Posterior cingulate gyrus (tissue), 11 donors: ENCODE measurements around the gene CCDC40.
A peak's percentile ranks its signal among the peaks of the same experiment; 100 is the strongest.

ENCODE experiments used
- DNase-seq, 10 donors: peaks; one replicate each; pipeline versions ENCODE4 v3.0.0 to v3.0.0-alpha.2; 2020 to 2021; ENCODE audit warnings: mixed read lengths in 3 of 10
- intact Hi-C: fragments of 100-400 bp; cut with DNase I; formaldehyde crosslinking; loops from one replicate; pipeline ENCODE4 v1.15.1; 2023

CCDC40 gene

DNA sequence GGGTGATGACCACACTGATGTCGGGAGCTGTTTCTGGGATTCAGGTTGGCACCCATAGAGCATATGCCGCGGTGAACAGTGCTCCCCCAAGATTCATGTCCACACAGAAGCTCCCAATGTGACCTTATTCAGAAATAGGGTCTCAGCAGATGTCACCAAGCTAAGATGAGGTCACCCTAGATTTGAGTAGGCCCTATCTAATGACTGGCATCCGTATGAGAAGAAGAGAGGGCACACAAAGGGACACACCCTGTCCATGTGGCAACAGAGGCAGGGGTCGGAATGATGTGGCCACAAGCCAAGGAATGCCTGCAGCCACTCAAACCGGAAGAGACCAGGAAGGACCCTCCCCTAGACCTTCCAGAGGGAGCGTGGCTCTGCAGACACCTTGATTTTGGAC, 36.3 kb upstream of the CCDC40 start:
- DNase-seq, result no peak
- intact Hi-C loops, result no loop called here

DNA sequence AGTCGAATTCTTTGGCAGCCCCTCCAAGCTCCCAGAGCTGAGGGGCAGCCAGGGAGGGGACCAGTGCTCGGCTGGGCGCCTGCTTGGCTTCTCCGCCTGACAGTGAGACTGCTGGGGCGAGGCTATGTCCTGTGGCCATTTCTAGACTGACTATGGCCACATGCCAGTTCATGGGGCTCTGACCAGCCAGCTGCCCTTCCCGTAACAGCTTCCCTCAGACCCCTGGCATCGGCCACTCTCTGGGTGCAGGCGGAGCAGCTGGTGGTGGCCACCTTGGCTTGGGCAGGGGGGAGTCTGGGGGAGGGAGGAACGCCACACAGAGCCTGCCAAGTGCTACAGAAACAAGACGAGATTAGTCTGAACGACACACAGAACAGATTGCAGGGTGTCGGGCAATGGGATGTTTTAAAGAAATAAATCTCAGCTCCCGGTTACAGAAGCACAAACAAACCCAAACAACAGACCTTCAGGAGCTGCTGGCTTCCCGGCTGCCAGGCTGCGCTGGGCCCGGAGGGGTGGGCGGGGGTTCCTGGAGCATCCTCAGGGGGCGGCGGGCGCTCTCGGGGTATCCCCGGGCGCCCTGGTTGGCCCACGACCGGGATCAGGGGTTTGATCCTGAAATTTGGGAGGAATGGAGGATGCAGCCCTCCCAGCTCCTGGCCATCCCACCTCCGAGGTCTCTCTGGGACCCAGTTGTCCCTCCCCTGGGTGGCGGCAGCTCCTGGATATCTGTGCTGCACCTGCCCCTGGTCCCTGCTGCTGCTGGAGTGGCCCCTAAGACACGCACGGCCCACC, 35.3 kb upstream of the CCDC40 start:
- DNase-seq, result no peak
- intact Hi-C loops, result no loop called here

DNA sequence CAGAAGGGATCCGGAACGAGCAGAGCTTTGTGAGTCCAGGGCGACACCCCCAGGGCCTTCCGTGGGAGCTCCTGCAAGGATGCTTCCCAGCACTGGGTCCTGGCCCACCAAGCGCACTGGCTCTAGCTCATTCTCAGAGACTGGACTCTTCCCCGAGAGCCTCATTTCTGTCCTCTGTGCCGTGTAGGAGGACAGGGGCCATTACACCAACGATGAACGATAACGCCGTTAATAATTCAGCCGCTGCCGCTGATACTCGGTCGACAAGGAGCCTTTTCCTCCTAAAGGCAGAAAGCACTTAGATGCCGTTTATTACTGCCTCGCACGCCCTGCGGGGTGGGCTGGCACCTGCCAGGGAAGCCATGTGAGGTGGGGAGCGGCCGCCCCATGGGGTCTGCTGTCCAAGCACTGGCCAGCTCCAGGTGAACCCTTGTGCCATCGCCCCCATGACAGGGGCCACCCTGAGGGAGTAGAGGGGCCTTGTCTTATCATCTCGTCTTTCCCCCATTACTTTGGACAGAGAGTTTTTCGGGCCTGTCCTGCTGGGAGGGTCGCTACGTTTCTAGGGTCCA, 34.3 kb upstream of the CCDC40 start:
- intact Hi-C loops, result no loop called here
- no peak for DNase-seq

DNA sequence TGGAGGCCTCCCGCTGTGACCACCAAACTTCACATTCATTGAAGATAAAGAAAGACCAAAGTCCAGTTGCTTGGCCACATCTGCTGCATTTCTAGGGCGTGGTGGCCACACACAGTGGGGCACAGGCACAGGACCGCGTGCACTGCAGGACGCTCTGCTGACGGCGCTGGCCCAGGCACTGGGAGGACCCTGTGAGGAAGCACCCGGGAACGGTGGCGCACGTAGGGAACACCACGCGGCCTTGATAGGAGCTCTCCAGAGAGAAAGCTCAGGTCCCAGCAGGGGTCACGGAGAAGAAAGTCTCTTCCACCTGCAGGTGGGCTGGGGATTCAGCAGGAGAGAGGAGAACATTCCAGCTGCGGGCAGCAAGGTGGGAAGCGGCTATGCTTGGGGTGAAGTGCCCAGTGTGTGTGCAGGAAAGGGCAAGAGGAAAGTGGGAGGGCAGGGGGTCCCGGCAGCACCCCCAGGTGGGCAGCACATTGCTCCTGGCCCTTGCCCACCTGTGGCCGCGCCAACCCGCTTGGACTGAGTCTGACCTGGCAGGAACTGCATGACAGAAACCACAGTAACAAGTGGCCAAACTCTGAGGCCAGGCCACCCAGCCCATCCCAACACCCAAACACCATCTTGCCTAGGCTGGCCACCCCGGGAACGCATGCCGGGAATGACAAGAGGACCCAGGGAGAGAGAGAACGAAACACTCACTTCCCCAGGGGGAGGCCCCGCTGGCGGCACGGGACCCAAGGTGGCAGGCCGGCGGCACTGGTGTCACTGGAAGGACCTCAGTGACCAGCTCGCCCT, 33.6 kb upstream of the CCDC40 start:
- no peak for DNase-seq
- intact Hi-C loops, result no loop called here

DNA sequence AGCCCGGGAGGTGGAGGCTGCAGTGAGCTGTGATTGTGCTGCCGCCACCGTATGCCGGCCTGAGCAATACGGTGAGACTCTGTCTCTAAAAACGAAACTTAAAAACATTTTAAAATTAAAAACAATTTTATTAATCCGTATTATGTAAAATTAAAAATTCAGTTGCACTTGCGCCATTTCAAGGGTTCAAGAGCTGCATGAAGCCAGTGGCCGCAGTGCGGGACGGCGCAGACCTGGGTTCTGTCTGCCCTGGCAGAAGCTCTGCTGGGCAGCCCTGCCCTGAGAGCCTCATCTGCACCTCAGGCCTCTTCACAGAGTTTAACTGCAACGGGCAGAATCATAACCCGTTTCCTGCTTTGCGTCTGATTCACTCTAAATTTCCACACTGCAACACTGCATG, 32.5 kb upstream of the CCDC40 start:
- no peak for DNase-seq
- intact Hi-C loops, result no loop called here

DNA sequence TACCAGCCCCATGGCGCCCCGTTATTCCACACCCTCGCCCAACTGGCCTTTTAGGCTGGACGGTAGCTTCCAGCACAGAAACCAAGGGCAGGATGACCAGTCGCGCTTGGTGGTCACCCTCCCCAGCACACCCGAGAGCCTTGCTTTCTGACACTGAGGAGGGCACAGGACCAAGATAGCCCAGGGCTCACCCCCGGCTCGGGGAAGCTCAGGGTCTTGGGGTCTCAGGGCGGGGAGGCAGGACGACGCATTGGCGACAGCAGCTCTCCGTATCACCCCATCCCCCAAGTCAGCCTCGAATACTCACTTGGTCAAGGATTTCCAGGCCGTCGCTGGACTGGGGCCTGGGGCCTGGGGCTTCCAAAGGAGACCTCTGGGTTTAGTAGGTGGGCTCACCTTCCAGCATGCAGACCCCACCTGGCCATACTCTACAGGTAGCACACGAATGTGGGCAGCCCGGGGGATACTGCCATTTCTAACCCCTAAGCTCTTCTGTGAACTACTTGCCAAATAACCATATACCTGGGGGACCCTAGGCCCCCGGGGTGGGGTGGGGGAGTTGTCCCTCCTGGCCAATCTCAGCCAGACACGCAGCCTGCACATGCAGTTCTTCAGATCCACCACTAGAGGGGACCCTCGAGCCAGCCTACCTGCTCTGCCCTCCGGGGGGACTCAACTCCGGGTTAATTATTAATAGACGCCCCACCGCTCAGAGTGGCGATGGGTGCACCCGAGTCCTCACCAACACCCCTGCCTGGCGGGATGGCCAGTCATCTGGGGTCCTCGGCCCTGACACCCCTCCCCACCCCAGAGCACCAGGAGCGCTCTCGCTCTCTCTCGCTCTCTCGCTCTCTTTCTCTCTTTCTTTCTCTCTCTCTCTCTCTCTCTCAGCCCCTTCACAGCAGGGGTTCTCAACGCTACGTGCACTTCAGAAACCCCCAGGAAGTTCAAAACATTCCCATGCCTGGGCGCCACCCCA, 30.8 kb upstream of the CCDC40 start:
- peak in 6 of 10 donors; percentile 42 to 93 (median 53) for DNase-seq
- intact Hi-C loops, result loop anchor here (5.0 kb wide), 1 partner anchor 357 kb away; no protein-coding TSS in a partner anchor

DNA sequence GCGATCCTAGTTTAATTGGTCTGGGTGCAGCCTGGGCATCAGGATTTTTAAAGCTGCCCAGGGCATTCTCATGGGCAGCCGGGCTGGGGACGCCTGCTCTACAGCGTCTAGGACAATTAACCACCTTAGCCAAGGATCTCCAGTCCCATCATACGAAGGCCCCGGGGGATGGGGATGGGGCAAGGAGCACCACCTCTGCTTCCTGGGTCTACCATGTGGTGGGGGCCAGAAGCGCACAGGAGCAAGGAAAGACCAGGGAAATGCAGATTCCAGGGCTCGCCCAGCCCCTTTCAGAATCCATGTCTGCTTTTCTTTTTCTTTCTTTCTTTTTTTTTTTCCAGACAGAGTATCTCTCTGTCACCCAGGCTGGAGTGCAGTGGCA, 30.1 kb upstream of the CCDC40 start:
- intact Hi-C loops, result loop anchor here (5.0 kb wide), 1 partner anchor 356 kb away; no protein-coding TSS in a partner anchor

DNA sequence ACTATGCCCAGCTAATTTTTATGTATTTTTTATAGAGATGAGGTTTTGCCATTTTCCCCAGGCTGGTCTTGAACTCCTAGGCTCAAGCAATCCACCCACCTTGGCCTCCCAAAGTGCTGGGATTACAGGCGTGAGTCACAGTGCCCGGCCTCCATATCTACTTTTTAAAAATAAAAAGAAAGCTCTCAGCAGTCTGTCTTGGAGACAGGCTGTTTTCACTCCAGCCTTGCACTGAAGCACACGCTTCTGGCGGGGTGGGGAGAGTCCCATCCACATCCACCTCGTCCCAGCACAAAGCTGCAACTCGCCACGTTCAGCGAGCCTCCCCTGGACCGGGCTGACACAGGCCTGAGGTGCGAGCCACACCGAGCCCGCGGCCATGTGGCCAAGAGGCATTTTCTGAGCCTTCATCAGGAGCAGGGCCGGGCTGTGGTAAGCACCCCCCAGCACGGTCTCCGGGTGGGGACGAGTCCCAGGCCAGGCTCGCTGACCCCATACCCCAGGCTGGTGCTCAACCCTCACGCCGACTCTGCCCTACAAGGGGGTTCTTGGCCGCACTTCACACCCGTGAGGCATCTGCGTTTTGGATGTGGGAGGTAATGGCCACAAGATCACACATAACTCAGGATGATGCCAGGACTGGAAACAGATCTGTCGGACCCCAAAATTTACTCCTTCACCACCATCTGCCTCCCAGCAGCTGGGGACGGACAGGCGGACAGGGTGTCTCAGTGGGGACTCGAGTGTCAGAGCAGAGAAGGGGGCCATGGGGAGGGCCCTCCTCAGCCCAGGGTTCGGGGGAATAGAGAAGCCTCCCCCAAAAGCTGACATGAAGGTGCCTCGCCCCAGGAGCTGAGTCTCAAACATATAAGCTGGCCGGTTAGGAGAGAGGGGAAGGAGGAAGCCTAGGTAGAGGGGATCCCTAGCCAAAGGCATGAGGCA, 29.4 kb upstream of the CCDC40 start:
- DNase-seq, result no peak
- intact Hi-C loops, result loop anchor here (5.0 kb wide), 1 partner anchor 355 kb away; no protein-coding TSS in a partner anchor

More for the DNA sequence above, 30.1 kb upstream of the CCDC40 start:
- no peak for DNase-seq

DNA sequence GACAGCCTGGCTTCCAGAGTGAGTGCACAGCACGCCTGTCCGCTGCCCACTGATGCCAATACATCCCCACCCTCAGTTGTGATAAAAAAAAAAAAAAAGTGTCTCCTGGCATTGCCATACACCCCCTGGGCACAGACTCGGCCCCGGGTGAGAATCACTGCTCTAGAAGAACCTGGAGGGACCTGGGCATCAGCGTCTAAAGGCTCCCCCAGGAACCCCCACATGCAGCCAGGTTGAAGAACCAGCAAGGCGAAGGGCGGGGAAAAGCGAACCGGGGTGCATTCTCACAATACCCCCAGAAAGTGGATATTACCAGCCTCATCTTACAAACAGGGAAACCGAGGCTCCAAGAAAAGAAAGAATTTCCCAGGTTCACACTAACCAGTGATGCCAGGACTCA, 28.5 kb upstream of the CCDC40 start:
- intact Hi-C loops, result loop anchor here (5.0 kb wide), 1 partner anchor 354 kb away; no protein-coding TSS in a partner anchor

DNA sequence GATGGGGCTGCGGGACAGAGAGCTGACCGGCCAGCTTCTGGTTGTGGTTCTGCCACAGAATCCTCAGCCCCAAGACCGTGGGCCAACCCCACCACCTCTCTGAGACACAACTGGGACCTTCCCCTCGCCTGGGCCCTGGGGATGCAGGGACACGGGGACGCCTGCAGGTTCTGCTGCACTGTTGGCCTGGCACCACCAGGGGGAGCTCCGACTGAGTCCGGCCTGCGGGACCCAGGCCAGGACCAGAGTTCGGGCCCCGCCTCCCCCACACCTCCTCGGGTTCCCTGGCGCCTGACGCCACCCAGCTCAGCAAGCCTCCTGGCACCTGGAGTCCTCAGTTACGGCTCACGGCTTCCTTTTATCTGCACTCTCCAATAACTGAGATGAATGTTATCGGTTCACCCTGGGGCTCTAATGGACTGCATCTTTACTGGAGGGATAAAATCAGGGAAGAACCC, 28.0 kb upstream of the CCDC40 start:
- DNase-seq, result peak in 9 of 10 donors; percentile 53 to 95 (median 69)
- intact Hi-C loops, result loop anchor here (5.0 kb wide), 1 partner anchor 354 kb away; no protein-coding TSS in a partner anchor

More for the DNA sequence above, 28.5 kb upstream of the CCDC40 start:
- DNase-seq, result no peak

DNA sequence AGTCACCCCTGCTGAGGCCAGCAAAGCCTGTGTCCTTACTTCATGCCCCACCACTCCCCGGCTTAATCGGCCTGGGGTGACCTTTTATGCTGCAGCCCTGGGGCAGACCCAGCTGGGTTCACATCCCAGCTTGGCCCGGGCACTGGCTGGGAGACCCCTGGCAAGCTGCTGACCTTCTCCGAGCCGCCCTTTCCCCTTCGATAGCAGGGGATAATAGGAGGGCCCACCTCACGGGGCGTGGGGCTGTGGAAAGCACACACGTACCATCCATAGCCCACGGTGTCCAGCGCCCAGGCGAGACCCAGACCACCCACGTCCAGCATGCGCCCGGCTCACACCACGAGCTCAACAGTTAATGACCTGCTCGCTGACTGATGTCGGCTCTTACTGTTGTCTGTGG, 27.6 kb upstream of the CCDC40 start:
- intact Hi-C loops, result loop anchor here (5.0 kb wide), 1 partner anchor 353 kb away; no protein-coding TSS in a partner anchor
- peak in 2 of 10 donors; percentile 35 to 77 for DNase-seq

DNA sequence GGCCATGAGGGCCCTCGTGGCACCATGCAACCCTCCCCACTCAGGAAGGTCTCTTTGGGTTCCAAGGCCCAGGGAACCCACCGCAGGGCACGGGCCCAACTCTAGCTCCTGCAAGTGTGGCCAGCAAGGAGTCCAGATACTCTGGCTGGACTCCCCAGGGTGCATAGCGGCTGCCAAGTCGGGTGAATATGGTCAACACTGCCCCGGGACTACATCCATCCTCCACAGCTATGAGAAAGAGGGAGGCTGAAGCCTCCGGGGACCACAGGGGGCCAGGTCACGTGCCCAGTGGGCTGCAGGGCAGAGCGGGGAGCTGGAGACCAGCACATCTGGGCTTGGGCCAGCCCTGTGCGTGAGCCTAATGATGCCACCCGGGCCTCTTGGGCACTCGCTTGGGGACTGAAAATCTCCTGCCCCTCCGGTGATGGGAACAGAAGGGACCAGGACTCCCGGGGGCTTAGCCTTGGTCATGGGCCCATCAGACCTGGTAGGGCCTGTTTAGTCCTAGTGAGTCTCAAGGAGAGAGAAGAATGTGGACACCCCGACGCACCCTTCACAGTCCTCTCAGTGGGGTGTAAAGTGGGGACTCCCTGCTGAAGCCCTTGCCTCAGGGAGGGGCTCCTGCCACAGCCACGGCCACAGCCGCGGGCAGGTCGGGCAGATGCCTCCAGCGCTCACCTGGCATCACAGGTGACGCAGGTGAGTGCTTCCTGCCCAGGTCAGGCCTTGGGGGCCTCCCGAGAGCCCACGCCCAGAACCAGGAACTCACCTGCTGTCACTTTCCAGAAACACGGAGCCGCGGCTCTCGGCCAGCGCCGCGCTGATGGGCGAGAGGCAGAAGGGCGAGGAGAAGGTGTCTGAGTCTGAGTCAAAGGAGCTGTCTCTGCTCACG, 26.8 kb upstream of the CCDC40 start:
- DNase-seq, result peak in 2 of 10 donors; percentile 52 to 75
- intact Hi-C loops, result loop anchor here (5.0 kb wide), 1 partner anchor 353 kb away; no protein-coding TSS in a partner anchor

DNA sequence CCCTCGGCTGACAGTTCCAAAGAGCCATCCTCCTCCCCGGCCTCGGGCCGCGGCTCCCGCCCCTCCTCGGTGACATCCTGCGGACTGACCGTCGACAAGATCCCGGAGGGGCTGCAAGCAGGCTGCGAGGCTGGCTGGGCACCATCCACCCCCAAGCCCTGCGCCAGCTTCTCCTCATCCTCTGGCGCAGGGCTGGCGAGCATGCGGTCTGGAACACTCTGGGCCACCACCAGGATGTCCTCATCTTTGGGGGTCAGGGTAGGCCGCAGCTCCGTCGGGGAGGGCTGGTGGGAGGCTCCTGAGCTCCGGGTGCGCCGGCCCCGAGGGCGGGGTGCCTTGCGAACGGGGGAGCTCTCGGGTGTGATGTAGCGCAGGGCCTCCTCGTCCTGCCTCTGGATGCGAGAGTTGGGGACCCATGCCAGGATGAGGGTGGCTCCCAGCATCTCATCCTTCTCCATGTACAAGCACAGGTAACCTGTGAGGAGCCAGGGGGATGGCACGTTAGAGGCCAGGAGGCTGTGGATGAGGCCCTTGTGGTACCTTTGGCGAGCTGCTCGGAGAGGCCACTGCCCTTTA, 26.1 kb upstream of the CCDC40 start:
- intact Hi-C loops, result no loop called here
- peak in 1 of 10 donors; percentile 77 for DNase-seq

DNA sequence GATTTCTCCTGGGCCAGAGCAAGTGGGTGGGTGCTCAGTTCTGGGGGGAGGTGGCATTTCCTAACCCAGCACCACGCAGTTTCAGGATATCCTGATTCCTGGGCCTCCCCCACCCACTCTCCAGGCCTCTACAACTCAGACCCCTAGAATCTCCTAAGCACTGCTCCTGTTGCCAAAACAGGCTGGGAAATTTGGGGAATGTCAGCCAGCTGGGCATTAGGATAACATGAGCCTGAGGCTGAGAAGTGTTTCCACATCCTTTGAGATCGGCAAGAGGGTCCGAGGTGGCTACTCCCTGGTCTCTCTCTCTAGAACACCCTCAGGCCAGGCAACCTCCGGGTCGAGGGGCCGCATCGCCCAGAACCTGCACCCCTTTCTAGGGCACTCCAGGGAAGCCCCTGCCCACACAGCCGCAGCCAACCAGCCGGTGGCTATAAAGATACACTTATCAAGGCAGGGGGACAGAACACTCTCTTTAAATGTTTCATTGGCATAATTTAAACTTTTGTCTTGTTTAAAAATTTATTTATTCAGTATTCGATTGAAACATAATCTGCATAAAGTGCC, 24.4 kb upstream of the CCDC40 start:
- intact Hi-C loops, result no loop called here
- peak in 2 of 10 donors; percentile 50 to 61 for DNase-seq

DNA sequence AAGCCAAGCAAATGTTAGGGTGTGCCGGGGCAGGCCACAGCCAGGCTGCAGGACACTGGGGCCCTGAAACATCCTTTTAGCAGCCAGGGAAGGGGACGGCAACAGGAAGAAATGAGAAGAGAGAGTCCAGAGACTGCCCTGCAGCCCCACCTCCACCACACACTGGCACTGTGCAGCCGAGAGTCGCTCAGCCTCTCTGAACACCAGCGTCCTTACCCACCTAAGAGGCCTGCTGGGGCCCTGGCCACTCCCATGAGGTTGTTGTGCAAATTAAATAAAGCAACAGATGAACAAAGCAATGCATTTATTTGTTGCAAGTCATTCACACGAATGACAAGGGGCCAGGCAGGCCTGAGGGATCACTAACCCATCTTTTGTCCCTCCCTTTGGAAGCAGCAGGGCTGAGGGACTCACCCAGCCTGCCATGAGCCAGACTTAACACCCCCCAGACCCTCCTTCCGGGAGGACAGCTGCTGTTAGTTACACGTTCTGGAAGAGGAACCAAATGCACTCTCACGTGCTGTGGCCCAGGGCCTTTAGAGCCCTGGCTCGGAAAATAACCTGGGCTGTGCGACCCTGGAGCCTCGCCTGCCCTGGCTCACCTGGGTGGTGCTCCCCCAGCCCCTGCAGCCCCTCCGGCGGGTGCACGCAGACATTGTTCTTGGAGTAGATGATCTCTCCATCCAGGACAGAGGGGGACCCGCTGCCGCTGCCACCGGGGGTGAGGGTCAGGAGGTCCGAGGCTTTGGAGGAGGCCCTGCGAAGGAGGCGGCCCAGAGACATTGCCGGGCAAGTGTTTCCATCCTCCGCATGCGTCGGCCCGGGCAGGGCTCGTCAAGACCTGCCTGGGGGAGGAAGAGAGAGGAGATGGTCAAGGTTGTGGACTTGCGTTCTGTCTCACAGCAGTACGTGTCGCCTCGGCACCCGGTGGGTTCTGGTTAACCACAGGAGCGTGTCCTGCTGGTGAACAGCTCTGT, 23.4 kb upstream of the CCDC40 start:
- peak in 2 of 10 donors; percentile 33 to 72 for DNase-seq
- intact Hi-C loops, result no loop called here
